ENCODE results near the gene FICD. TPM values are rescaled to one million over a fixed set of nuclear protein-coding genes. Genes with fewer than 3 reads are reported as not detected.

Gene FICD
- polyA plus RNA-seq, 2 of the 4 experiments (the other 2 are of a cell fraction) = 1.7 to 2.5 TPM

DNA sequence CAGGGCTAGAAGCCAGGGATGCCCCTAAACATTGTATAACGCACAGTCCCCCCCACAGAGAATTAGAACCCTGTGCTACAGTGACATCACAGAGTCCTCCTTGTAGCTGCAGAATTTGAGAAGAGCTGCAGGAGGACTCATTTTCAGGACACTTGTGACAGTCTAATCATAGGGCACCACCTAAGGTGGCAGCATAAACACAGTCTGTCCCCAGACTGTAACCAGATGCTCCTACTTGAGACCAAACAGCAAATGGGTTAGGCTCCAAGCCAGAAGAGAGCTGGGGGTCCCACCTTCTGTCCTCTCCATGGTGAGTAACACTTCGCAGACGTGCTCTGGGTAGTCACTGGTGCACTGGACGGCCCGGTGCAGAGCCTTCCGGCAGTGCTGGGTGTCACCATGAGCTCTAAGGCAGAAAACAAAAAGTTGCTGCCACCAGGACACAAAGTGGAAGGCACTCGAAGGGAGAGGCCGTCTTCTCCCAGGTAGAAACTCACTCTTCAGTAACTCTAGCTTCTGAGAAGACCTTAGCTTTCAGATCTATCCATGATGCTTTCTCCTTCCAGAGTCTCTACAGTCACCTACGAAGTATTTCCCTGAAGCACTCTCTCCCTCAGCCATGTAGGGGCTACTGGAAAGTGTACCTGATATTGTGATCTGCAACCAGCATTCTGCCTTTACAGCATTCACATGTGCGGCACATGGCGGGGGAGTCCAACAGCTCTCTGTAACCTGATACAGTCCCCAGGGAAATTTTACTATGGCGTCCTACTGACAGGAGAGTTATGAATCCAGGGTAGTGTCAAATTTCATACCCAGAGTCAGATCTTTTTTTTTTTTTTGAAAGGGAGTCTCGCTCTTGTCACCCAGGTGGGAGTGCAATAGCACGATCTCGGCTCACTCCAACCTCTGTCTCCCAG lies 17.1 kb downstream of the FICD start:
- no peak for DNase-seq (ENCODE audit: low read depth in 1 of 2, low spot score in 1 of 2)
- no peaks in the 10 kb centered on the region for H3K4me1 ChIP-seq
- H3K4me3 ChIP-seq = no peak overlapping the region
- 94% methylated on average over 15 of the region's 15 CpGs for WGBS (ENCODE audit: missing lambda C conversion rate)
- no peak for FAIRE-seq
- ChIA-PET POLR2A (no interaction called here), CTCF (interaction anchor here (0.6 to 2.6 kb wide), 8 partner anchors 9 to 891 kb away, joined by 3 to 10 read pairs (median 4); no protein-coding TSS in a partner anchor)
- no peaks in the 10 kb centered on the region for H3K9me3 ChIP-seq
- no peak overlapping the region for H3K27ac ChIP-seq
- no peak for TF ChIP-seq CHD4 (IDR thresholded peaks at IDR 0.05; ENCODE audit: borderline replicate concordance)
- ATAC-seq = peak in 1 of 2 experiments; percentile 47; a peak in 2 of 6 replicates
- H3K4me2 ChIP-seq = no peak overlapping the region

GRCh38 chr12:108538146-108538545 lies 23.1 kb downstream of the FICD start:
- Histone ChIP-seq H3K9me3 (no peaks in the 10 kb centered on the region), H3K4me2 (no peak overlapping the region), H3K27ac (no peak overlapping the region), H3K4me1 (no peaks in the 10 kb centered on the region), H3K4me3 (no peak overlapping the region)
- no peak for FAIRE-seq
- 77% methylated on average over 6 of the region's 6 CpGs for WGBS (ENCODE audit: missing lambda C conversion rate)
- ChIA-PET POLR2A (no interaction called here), CTCF (interaction anchor here (1.3 kb wide), 1 partner anchor 25 kb away, joined by 3 read pairs; no protein-coding TSS in a partner anchor)
- no peak for ATAC-seq
- TF ChIP-seq JUN (IDR thresholded peaks at IDR 0.05) = no peak
- TF ChIP-seq POLR2A (IDR thresholded peaks at IDR 0.05; ENCODE audit: low read length) = no peak
- TF ChIP-seq CHD4 (IDR thresholded peaks at IDR 0.05; ENCODE audit: borderline replicate concordance) = no peak
- TF ChIP-seq HEYL (CRISPR knock-in tag; IDR thresholded peaks at IDR 0.05) = no peak
- no peak for TF ChIP-seq GATA3 (IDR thresholded peaks at IDR 0.05; ENCODE audit: borderline replicate concordance)
- TF ChIP-seq PHF8 (IDR thresholded peaks at IDR 0.05; ENCODE audit: borderline replicate concordance, low read depth) = no peak
- TF ChIP-seq EHMT2 (IDR thresholded peaks at IDR 0.05; ENCODE audit: low read depth) = no peak
- TF ChIP-seq FOXS1 (CRISPR knock-in tag; IDR thresholded peaks at IDR 0.05) = no peak
- TF ChIP-seq EHF (CRISPR knock-in tag; IDR thresholded peaks at IDR 0.05) = no peak
- TF ChIP-seq ZFP36 (IDR thresholded peaks at IDR 0.05; ENCODE audit: borderline replicate concordance, partially characterized antibody) = no peak
- no peak for TF ChIP-seq SMC3 (IDR thresholded peaks at IDR 0.05)
- TF ChIP-seq FOSL2 (IDR thresholded peaks at IDR 0.05) = no peak
- TF ChIP-seq FOSL2 (CRISPR knock-in tag; IDR thresholded peaks at IDR 0.05) = no peak
- no peak for TF ChIP-seq EP300 (IDR thresholded peaks at IDR 0.05)
- TF ChIP-seq CBX2 (IDR thresholded peaks at IDR 0.05; ENCODE audit: borderline replicate concordance, low read depth) = no peak
- TF ChIP-seq, protein P1, sequence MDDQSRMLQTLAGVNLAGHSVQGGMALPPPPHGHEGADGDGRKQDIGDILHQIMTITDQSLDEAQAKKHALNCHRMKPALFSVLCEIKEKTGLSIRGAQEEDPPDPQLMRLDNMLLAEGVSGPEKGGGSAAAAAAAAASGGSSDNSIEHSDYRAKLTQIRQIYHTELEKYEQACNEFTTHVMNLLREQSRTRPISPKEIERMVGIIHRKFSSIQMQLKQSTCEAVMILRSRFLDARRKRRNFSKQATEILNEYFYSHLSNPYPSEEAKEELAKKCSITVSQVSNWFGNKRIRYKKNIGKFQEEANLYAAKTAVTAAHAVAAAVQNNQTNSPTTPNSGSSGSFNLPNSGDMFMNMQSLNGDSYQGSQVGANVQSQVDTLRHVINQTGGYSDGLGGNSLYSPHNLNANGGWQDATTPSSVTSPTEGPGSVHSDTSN (IDR thresholded peaks at IDR 0.05) = no peak
- TF ChIP-seq USF2 (IDR thresholded peaks at IDR 0.05) = no peak
- TF ChIP-seq, protein P2, sequence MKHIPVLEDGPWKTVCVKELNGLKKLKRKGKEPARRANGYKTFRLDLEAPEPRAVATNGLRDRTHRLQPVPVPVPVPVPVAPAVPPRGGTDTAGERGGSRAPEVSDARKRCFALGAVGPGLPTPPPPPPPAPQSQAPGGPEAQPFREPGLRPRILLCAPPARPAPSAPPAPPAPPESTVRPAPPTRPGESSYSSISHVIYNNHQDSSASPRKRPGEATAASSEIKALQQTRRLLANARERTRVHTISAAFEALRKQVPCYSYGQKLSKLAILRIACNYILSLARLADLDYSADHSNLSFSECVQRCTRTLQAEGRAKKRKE (CRISPR knock-in tag; IDR thresholded peaks at IDR 0.05; ENCODE audit: low read depth) = no peak
- TF ChIP-seq CBX8 (IDR thresholded peaks at IDR 0.05) = no peak
- no peak for TF ChIP-seq MAZ (IDR thresholded peaks at IDR 0.05; ENCODE audit: borderline replicate concordance, low read depth, low read length)
- no peak for DNase-seq (ENCODE audit: low read depth in 1 of 2, low spot score in 1 of 2)

DNA sequence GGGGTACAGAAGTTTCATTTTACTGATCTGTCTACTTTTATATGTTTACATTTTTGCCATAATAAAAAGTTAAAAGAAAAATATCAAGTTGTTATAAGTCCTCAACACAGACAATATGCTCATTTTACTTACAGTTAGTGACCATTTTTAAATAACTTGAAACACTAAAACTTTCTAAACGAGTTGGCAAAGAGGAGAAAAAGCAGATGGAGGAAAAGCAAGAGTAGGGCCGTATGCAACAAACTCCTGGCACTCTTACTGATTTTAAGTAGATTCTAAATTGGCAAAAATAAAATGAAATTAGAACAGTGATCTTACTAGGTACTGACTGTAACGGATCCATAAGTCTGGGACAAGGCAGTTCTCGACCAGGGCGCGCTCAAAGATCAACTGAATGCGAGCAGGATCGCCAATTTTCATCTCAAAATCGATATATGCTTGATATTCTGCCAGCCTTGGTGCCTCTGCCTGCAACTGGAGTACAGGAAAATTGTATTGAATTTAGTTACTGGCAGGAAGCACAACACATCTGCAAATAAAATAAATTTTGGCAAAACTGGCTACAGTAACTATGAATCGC lies 23.6 kb downstream of the FICD start:
- H3K4me2 ChIP-seq = no peak overlapping the region
- no peak overlapping the region for H3K27ac ChIP-seq
- H3K4me1 ChIP-seq = no peaks in the 10 kb centered on the region
- ChIA-PET POLR2A (no interaction called here), CTCF (no interaction called here)
- DNase-seq (ENCODE audit: low read depth in 1 of 2, low spot score in 1 of 2) = no peak
- FAIRE-seq = no peak
- 92% methylated on average over 10 of the region's 10 CpGs for WGBS (ENCODE audit: missing lambda C conversion rate)
- H3K9me3 ChIP-seq = no peaks in the 10 kb centered on the region
- ATAC-seq = no peak
- H3K4me3 ChIP-seq = no peak overlapping the region
- TF ChIP-seq NFE2L2 (conservative IDR thresholded peaks at IDR 0.05; ENCODE audit: low read length) = no peak
- no peak for TF ChIP-seq TP53 (CRISPR knock-in tag; IDR thresholded peaks at IDR 0.05)
- TF ChIP-seq FOSL2 (IDR thresholded peaks at IDR 0.05) = no peak
- no peak for TF ChIP-seq FOSL2 (CRISPR knock-in tag; IDR thresholded peaks at IDR 0.05)
- TF ChIP-seq HDAC2 (IDR thresholded peaks at IDR 0.05) = no peak
- no peak for TF ChIP-seq MAZ (IDR thresholded peaks at IDR 0.05; ENCODE audit: borderline replicate concordance, low read depth, low read length)
- TF ChIP-seq, protein P3, sequence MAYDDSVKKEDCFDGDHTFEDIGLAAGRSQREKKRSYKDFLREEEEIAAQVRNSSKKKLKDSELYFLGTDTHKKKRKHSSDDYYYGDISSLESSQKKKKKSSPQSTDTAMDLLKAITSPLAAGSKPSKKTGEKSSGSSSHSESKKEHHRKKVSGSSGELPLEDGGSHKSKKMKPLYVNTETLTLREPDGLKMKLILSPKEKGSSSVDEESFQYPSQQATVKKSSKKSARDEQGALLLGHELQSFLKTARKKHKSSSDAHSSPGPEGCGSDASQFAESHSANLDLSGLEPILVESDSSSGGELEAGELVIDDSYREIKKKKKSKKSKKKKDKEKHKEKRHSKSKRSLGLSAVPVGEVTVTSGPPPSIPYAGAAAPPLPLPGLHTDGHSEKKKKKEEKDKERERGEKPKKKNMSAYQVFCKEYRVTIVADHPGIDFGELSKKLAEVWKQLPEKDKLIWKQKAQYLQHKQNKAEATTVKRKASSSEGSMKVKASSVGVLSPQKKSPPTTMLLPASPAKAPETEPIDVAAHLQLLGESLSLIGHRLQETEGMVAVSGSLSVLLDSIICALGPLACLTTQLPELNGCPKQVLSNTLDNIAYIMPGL (CRISPR knock-in tag; IDR thresholded peaks at IDR 0.05; ENCODE audit: borderline replicate concordance) = no peak
- TF ChIP-seq HOXA7 (CRISPR knock-in tag; IDR thresholded peaks at IDR 0.05) = no peak
- TF ChIP-seq SMC3 (IDR thresholded peaks at IDR 0.05) = no peak
- TF ChIP-seq, protein P4, sequence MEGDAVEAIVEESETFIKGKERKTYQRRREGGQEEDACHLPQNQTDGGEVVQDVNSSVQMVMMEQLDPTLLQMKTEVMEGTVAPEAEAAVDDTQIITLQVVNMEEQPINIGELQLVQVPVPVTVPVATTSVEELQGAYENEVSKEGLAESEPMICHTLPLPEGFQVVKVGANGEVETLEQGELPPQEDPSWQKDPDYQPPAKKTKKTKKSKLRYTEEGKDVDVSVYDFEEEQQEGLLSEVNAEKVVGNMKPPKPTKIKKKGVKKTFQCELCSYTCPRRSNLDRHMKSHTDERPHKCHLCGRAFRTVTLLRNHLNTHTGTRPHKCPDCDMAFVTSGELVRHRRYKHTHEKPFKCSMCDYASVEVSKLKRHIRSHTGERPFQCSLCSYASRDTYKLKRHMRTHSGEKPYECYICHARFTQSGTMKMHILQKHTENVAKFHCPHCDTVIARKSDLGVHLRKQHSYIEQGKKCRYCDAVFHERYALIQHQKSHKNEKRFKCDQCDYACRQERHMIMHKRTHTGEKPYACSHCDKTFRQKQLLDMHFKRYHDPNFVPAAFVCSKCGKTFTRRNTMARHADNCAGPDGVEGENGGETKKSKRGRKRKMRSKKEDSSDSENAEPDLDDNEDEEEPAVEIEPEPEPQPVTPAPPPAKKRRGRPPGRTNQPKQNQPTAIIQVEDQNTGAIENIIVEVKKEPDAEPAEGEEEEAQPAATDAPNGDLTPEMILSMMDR (IDR thresholded peaks at IDR 0.05) = no peak
- no peak for TF ChIP-seq FOSB (CRISPR knock-in tag; IDR thresholded peaks at IDR 0.05)

All from A549 (cell line).